H1 (cell line): ENCODE data around the gene FAM114A2. TPM values are rescaled to one million over a fixed set of nuclear protein-coding genes. Genes with fewer than 3 reads are reported as not detected.
A peak's percentile ranks its signal among the peaks of the same experiment; 100 is the strongest.

Experiments used
- CTCF ChIA-PET: fragments of 300-600 bp; sonication (Branson Sonifier 250); formaldehyde crosslinking; loops from one replicate; lab custom pipeline; 2021; ENCODE audit not compliant: partially characterized antibody; lab: Charles Lee
- POLR2A ChIA-PET: fragments of 300-600 bp; sonication (Branson Sonifier 250); formaldehyde crosslinking; loops from one replicate; lab custom pipeline; 2021; ENCODE audit warnings: inconsistent platforms; ENCODE audit not compliant: partially characterized antibody; lab: Charles Lee
- DNase-seq, 2 experiments: peaks; one replicate each; pipeline versions ENCODE4 v3.0.0 to v3.0.0-alpha.2; 2010 to 2022; ENCODE audit warnings: low spot score in 2 of 2, low read depth in 1 of 2, mixed read lengths in 1 of 2
- FAIRE-seq: peaks from 2 replicates; lab custom pipeline; 2011; peaks lifted over from hg19 to GRCh38; lab: Jason Lieb, UNC
- H2AFZ ChIP-seq: 2 replicates; pipeline ENCODE4 v1.8.1; 2012; ENCODE audit warnings: low read length, inconsistent platforms
- H2AK5ac ChIP-seq: 2 replicates; pipeline ENCODE4 v1.6.1; 2013; ENCODE audit warnings: low read depth, low read length
- H2BK120ac ChIP-seq: replicated peaks from 2 replicates; pipeline ENCODE3; 2013; ENCODE audit warnings: low read depth, low read length, inconsistent platforms
- H2BK12ac ChIP-seq: 2 replicates; pipeline ENCODE4 v1.6.1; 2013; ENCODE audit warnings: low read depth, low read length
- H2BK15ac ChIP-seq: 2 replicates; pipeline ENCODE4 v1.6.1; 2013; ENCODE audit warnings: low read length
- H2BK20ac ChIP-seq: 2 replicates; pipeline ENCODE4 v1.6.1; 2013; ENCODE audit warnings: low read length
- H2BK5ac ChIP-seq: 2 replicates; pipeline ENCODE4 v1.6.1; 2013; ENCODE audit warnings: low read depth, low read length
- H3K14ac ChIP-seq: 2 replicates; pipeline ENCODE4 v1.6.1; 2013; ENCODE audit warnings: inconsistent platforms; ENCODE audit not compliant: insufficient read length
- H3K18ac ChIP-seq: 2 replicates; pipeline ENCODE4 v1.6.1; 2013; ENCODE audit warnings: low read length; ENCODE audit errors: extremely low read depth
- H3K23ac ChIP-seq: 2 replicates; pipeline ENCODE4 v1.6.1; 2013; ENCODE audit warnings: inconsistent platforms; ENCODE audit not compliant: insufficient read length
- H3K23me2 ChIP-seq: 2 replicates; pipeline ENCODE4 v1.6.1; 2013; ENCODE audit warnings: low read depth, low read length
- H3K27ac ChIP-seq: 2 replicates; pipeline ENCODE4 v1.6.1; 2011; ENCODE audit warnings: low read depth, low read length, inconsistent platforms
- H3K27me3 ChIP-seq, 4 experiments: replicated peaks in 1 of 4; 1 replicate in 1 of 4; 2 replicates in 3 of 4; pipeline versions ENCODE4 v1.6.1 to v1.8.1; 2011 to 2013; ENCODE audit warnings: low read length in 3 of 4, mild to moderate bottlenecking in 3 of 4, inconsistent platforms in 2 of 4, mixed read lengths in 2 of 4, moderate library complexity in 1 of 4; ENCODE audit not compliant: control insufficient read depth in 3 of 4, insufficient read depth in 3 of 4; ENCODE audit errors: extremely low read depth in 1 of 4
- H3K36me3 ChIP-seq, 4 experiments: 2 replicates each; pipeline versions ENCODE4 v1.6.1 to v1.8.1; 2011 to 2013; ENCODE audit warnings: mild to moderate bottlenecking in 4 of 4, low read length in 3 of 4, moderate library complexity in 2 of 4, control low read depth in 1 of 4, inconsistent platforms in 1 of 4; ENCODE audit not compliant: insufficient read depth in 4 of 4, control insufficient read depth in 2 of 4
- H3K4ac ChIP-seq: replicated peaks from 2 replicates; pipeline ENCODE3; 2013; ENCODE audit warnings: low read length, low read depth, mixed read lengths, inconsistent platforms; ENCODE audit not compliant: insufficient read length
- H3K4me1 ChIP-seq, 4 experiments: replicated peaks in 1 of 4; 1 replicate in 1 of 4; 2 replicates in 3 of 4; pipeline versions ENCODE4 v1.6.1 to v1.8.1; 2011 to 2013; ENCODE audit warnings: low read length in 3 of 4, inconsistent platforms in 2 of 4, mixed read lengths in 1 of 4; ENCODE audit not compliant: insufficient read depth in 4 of 4, control insufficient read depth in 3 of 4
- H3K4me2 ChIP-seq, 2 experiments: 2 replicates each; pipeline versions ENCODE4 v1.6.1 to v1.8.1; 2011 to 2013; ENCODE audit warnings: low read depth in 2 of 2, low read length in 2 of 2, control low read depth in 1 of 2, inconsistent platforms in 1 of 2, mild to moderate bottlenecking in 1 of 2; ENCODE audit not compliant: insufficient read depth in 1 of 2
- H3K4me3 ChIP-seq, 4 experiments: fragments of 200-600, 300-600 bp in 1 of 4; sonication (generic), shearing (Covaris generic), sonication (Bioruptor Twin) in 1 of 4; 2 replicates each; pipeline versions ENCODE4 v1.5.1 to v1.8.1; 2011 to 2016; ENCODE audit warnings: low read length in 4 of 4, low read depth in 3 of 4, control low read depth in 2 of 4, inconsistent platforms in 2 of 4, mild to moderate bottlenecking in 2 of 4, mixed read lengths in 1 of 4, moderate library complexity in 1 of 4; ENCODE audit not compliant: insufficient read depth in 2 of 4; ENCODE audit errors: extremely low read depth in 1 of 4
- H3K56ac ChIP-seq: replicated peaks from 2 replicates; pipeline ENCODE3; 2013; ENCODE audit warnings: low read depth, mild to moderate bottlenecking, mixed read lengths, low read length, inconsistent platforms; ENCODE audit not compliant: insufficient read length
- H3K79me1 ChIP-seq: 2 replicates; pipeline ENCODE4 v1.6.1; 2013; ENCODE audit warnings: low read depth, low read length, control low read depth
- H3K79me2 ChIP-seq, 2 experiments: 2 replicates each; pipeline versions ENCODE4 v1.6.1 to v1.8.1; 2012 to 2013; ENCODE audit warnings: low read length in 2 of 2, mild to moderate bottlenecking in 2 of 2, inconsistent platforms in 1 of 2; ENCODE audit not compliant: insufficient read depth in 2 of 2, control insufficient read depth in 1 of 2
- H3K9ac ChIP-seq, 4 experiments: replicated peaks in 1 of 4; 1 replicate in 1 of 4; 2 replicates in 3 of 4; pipeline versions ENCODE4 v1.6.1 to v1.8.1; 2011 to 2013; ENCODE audit warnings: low read depth in 3 of 4, low read length in 3 of 4, control low read depth in 2 of 4, mild to moderate bottlenecking in 2 of 4, moderate library complexity in 2 of 4, inconsistent platforms in 1 of 4; ENCODE audit errors: extremely low read depth in 1 of 4
- H3K9me3 ChIP-seq, 2 experiments: 2 replicates each; pipeline versions ENCODE4 v1.6.1 to v1.8.1; 2012 to 2013; ENCODE audit warnings: mild to moderate bottlenecking in 2 of 2, moderate library complexity in 2 of 2, control low read depth in 1 of 2, inconsistent platforms in 1 of 2, low read depth in 1 of 2, low read length in 1 of 2, mixed read lengths in 1 of 2; ENCODE audit not compliant: insufficient read depth in 2 of 2
- H4K20me1 ChIP-seq, 2 experiments: replicated peaks in 1 of 2; 2 replicates each; pipeline versions ENCODE3 to v1.8.1; 2011 to 2013; ENCODE audit warnings: inconsistent platforms in 2 of 2, low read length in 2 of 2, mild to moderate bottlenecking in 1 of 2; ENCODE audit not compliant: insufficient read depth in 2 of 2, control insufficient read depth in 1 of 2
- H4K5ac ChIP-seq: 2 replicates; pipeline ENCODE4 v1.6.1; 2013; ENCODE audit warnings: low read length, low read depth, mixed read lengths, inconsistent platforms; ENCODE audit not compliant: insufficient read length
- H4K8ac ChIP-seq: 2 replicates; pipeline ENCODE4 v1.8.0; 2013; ENCODE audit warnings: mild to moderate bottlenecking, moderate library complexity, low read length, inconsistent platforms; ENCODE audit not compliant: insufficient read depth; ENCODE audit errors: extremely low read depth
- H4K91ac ChIP-seq: replicated peaks from 2 replicates; pipeline ENCODE3; 2013; ENCODE audit warnings: low read length, mixed read lengths, inconsistent platforms; ENCODE audit not compliant: insufficient read length
- BACH1 ChIP-seq: IDR thresholded peaks from 2 replicates; pipeline ENCODE4 v1.6.1; 2012; ENCODE audit warnings: low read length, improper control_type of control experiment
- CHD2 ChIP-seq: IDR thresholded peaks from 2 replicates; pipeline ENCODE4 v1.6.1; 2012; ENCODE audit warnings: low read length, improper control_type of control experiment
- EZH2 ChIP-seq: fragments of 200-600 bp; sonication (generic); IDR thresholded peaks from 2 replicates; pipeline ENCODE4 v1.7.1; 2012; ENCODE audit warnings: low read depth, mild to moderate bottlenecking, moderate library complexity, low read length, inconsistent platforms; ENCODE audit not compliant: severe bottlenecking
- POU5F1 ChIP-seq: IDR thresholded peaks from 2 replicates; pipeline ENCODE4 v1.6.1; 2011; ENCODE audit warnings: low read depth, mild to moderate bottlenecking, low read length, moderate library complexity
- RFX5 ChIP-seq: IDR thresholded peaks from 2 replicates; pipeline ENCODE4 v1.6.1; 2011; ENCODE audit warnings: low read depth, low read length, improper control_type of control experiment, borderline replicate concordance
- SP1 ChIP-seq: IDR thresholded peaks from 2 replicates; pipeline ENCODE4 v1.6.1; 2011; ENCODE audit warnings: low read depth, low read length
- SP4 ChIP-seq: IDR thresholded peaks from 2 replicates; pipeline ENCODE4 v1.6.1; 2012; ENCODE audit warnings: low read length, inconsistent platforms
- TAF1 ChIP-seq: IDR thresholded peaks from 2 replicates; pipeline ENCODE4 v1.6.1; 2011; ENCODE audit warnings: mild to moderate bottlenecking, low read depth, low read length
- WGBS, 2 experiments: shearing (Covaris generic) in 1 of 2; methylation state at CpG; one replicate each; pipeline versions ENCODE4 v1.1.6 to v1.1.7; 2013 to 2015; ENCODE audit warnings: low lambda C conversion rate in 2 of 2, mixed read lengths in 2 of 2, inconsistent platforms in 1 of 2, low coverage in 1 of 2, missing lambda C conversion rate in 1 of 2; ENCODE audit not compliant: insufficient replicate concordance in 2 of 2, insufficient coverage in 1 of 2, insufficient read length in 1 of 2; ENCODE audit errors: extremely low coverage in 1 of 2, missing lambda C conversion rate in 1 of 2; 5-methylcytosine and 5-hydroxymethylcytosine counted together
- polyA plus RNA-seq, 7 experiments: library from polyadenylated mRNA; depleted of rRNA in 3 of 7; stranded (reverse) in 5 of 7; unstranded in 2 of 7; fragments of >200 nt in 5 of 7; fragments of 200-250 nt in 2 of 7; gene quantifications; 1 replicate in 5 of 7; 2 replicates in 1 of 7; 4 replicates in 1 of 7; pipeline versions ENCODE4 v1.2.1 to v1.2.3, GENCODE V29; 2011 to 2013; ENCODE audit warnings: missing spikeins in 2 of 7, mixed read lengths in 2 of 7
- total RNA-seq: library from RNA; stranded (reverse); fragmentation: NEBNext Ultra II Directional; extraction: Animal tissue kit (Norgen Biotek cat#: 25700); gene quantifications from 2 replicates; pipeline ENCODE4 v1.2.1, GENCODE V29; 2021

Gene FAM114A2
- total and polyA plus RNA-seq, 2 of the 8 experiments (the other 6 are each of a cell fraction or from before 2014, with no cell fraction given) = 3.8 to 9.2 TPM

DNA sequence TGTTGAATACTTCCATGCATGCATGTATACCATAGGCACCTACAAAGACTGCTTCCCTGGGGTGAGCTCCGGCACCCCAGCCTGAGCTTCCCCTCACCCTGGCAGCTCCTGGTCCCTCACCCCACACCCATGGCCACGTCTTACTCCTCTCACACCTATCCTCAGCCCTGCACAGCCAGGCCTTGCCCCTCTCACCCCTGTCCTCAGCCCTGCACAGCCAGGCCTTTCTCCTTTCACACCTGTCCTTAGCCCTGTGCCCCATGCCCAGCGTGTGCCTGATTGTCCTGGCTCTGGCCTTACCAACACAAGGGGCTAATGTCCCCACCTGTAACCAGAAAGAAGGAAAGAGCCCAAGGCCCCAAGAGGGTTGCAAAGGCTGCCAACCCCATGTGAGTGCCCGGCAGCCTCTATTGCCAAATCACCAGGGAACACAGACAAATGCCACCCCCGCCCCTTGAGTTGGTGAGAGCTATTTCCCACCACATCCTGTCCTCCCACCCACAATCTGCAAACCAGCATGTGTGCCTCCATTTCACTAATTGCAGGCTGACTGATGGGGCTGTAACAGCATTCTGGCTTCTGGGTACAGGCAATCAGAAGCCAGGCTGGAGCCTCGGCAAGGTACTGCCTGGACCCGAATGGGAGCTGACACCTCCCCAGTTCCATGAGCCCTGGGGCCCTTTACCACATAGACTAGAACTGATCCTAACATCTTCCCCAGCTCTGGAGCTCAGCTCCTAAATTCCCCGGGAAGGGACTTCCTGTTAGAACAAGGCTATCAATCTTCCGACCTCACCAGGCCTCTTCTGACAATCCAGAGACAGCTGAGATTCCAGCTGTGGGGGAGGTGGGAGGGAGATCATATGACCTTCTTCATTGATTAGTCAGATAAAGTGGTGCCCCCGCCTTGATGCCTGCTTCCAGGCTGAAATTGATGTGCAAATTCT, 78.2 kb downstream of the FAM114A2 start:
- POLR2A ChIA-PET = interaction anchor here (0.7 to 2.0 kb wide), 5 partner anchors 9 to 1432 kb away, joined by 3 to 8 read pairs (median 4); no protein-coding TSS in a partner anchor
- peak overlapping the region; percentile 54; the same call in 1 of the 2 replicates for H3K18ac ChIP-seq
- peak overlapping the region; percentile 52 for H2BK120ac ChIP-seq
- H2BK15ac ChIP-seq = peak overlapping the region; percentile 67; the same call in 1 of the 2 replicates
- peaks cover 3% of the 10 kb centered on the region in 2 experiments; a peak in 2 of 4 replicates for H3K9me3 ChIP-seq
- TF ChIP-seq BACH1 = no peak
- no peak for TF ChIP-seq RFX5
- TF ChIP-seq CHD2 = no peak
- TF ChIP-seq TAF1 = no peak
- TF ChIP-seq POU5F1 = no peak
- no peak for TF ChIP-seq EZH2
- TF ChIP-seq SP4 = no peak
- TF ChIP-seq SP1 = no peak
- DNase-seq (no peak), FAIRE-seq (no peak)
- 77% methylated on average over 10 of the region's 10 CpGs; no CpG with 5 or more reads in 1 of the 2 experiments for WGBS, 2 experiments
- no peaks in the 10 kb centered on the region for H3K79me2 ChIP-seq
- no peaks in the 10 kb centered on the region for H3K36me3 ChIP-seq
- H2AK5ac ChIP-seq = peak overlapping the region; percentile 61; the same call in 1 of the 2 replicates
- no peaks in the 10 kb centered on the region for H3K79me1 ChIP-seq
- peaks cover 9 to 23% (median 15%) of the 10 kb centered on the region in 4 experiments for H3K4me1 ChIP-seq
- H4K5ac ChIP-seq = peak overlapping the region; percentile 30
- H4K20me1 ChIP-seq = no peaks in the 10 kb centered on the region
- H3K4ac ChIP-seq = peak overlapping the region; percentile 82
- H3K56ac ChIP-seq = no peak overlapping the region
- no peak overlapping the region for H4K91ac ChIP-seq
- H3K27ac ChIP-seq = no peak overlapping the region
- peak overlapping the region; percentile 97 for H2BK12ac ChIP-seq
- H3K4me2 ChIP-seq = peak overlapping the region in 1 of 2 experiments; percentile 40; a peak in 1 of 4 replicates
- H4K8ac ChIP-seq = no peak overlapping the region
- no peaks in the 10 kb centered on the region for H3K23me2 ChIP-seq
- no peak overlapping the region for H3K9ac ChIP-seq
- H2BK5ac ChIP-seq = peak overlapping the region; percentile 27; the same call in 1 of the 2 replicates
- CTCF ChIA-PET = interaction anchor here (1.0 to 2.9 kb wide), 2 partner anchors 135 to 172 kb away, joined by 3 to 14 read pairs; no protein-coding TSS in a partner anchor
- no peaks in the 10 kb centered on the region for H3K27me3 ChIP-seq
- H2BK20ac ChIP-seq = peak overlapping the region; percentile 98
- no peak overlapping the region for H3K23ac ChIP-seq
- H3K14ac ChIP-seq = no peak overlapping the region
- H2AFZ ChIP-seq = 0 out of 2 replicates have a peak overlapping the region, but pooled peaks have one; percentile 3
- no peak overlapping the region for H3K4me3 ChIP-seq
